PFSK-1 (cell line): ENCODE data around the gene KRTAP2-1.

Source experiments
- FOXP2 ChIP-seq: optimal IDR thresholded peaks from 2 replicates; pipeline ENCODE3; 2011; ENCODE audit warnings: borderline replicate concordance, control low read depth, inconsistent platforms; ENCODE audit not compliant: insufficient read depth; ENCODE audit errors: extremely low read length, extremely low read depth
- TAF1 ChIP-seq: IDR thresholded peaks from 2 replicates; pipeline ENCODE4 v1.6.1; 2012; ENCODE audit warnings: low read length, control low read depth, borderline replicate concordance; ENCODE audit not compliant: insufficient read depth

DNA sequence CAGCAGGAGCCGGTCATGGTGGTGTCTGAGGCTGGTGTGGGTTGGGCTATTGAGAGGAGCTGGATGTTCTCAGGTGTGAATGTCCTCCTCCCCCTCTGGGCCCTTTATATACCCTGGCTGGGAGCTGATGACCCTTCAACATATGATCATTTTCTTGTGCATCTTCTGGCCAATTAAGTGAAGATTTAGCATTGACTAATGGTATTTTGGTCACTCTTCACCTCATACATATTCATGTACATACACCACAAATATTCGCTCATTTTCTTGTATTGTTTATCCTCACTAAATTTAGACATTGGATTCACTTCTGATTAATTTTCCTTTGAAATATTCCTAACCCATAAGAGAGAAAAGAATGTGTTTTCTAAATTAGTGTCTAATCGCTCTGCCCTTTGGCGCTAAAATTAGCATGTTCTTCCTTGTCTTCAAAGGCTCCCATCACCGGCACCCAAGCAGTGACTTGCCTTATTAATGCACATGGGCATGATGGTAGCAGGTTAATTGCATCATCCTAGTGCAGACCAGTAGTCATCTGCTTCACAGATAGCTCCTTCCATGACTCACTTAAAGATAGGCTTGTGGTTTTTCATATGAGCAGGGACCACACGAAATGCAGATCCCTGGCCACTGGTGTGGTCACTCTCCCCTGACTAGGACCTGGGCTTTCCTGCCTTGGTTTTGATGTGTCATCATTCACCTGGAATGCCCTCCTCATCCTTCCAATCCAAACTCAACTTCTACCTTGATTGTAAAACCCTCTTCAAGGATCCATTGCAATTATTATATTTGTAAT lies 18.9 kb upstream of the KRTAP2-1 start, which contains the start of gene KRTAP2-4:
- TF ChIP-seq FOXP2 (no peak), TAF1 (no peak)
